NCI-H774 (cell line): ENCODE results near the gene SLC35E3.
"Not testable (repeated sequence)": the region's sequence is repeated elsewhere in the genome, so short reads cannot be mapped to it uniquely, and the experiment has no call there.

Experiments
- DNase-seq: peaks from one replicate; lab custom pipeline; 2025; lab: John Stamatoyannopoulos, UW

SLC35E3 gene

DNA sequence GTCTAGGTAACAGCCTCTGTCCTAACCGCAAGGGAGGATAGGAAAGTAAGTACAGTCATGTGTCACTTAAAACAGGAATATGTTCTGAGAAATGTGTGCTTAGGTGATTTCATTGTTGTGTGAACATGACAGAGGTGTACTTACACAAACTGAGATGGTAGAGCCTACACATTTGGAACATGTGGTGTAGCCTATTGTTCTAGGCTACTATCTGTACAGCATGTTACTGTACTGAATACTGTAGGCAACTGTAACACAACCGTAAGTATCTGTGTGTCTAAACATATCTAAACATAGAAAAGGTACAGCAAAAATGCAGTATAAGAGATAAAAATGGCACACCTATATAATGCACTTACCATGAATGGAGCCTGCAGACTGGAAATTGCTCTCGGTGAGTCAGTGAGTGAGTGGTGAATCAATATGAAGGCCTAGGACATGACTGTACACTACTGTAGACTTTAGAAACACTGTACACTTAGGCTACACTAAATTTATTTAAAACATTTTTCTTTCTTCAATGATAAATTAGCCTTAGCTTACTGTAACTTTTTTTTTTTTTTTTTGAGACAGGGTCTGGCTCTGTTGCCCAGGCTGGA is 48.8 kb downstream of the SLC35E3 start:
- DNase-seq: no peak

DNA sequence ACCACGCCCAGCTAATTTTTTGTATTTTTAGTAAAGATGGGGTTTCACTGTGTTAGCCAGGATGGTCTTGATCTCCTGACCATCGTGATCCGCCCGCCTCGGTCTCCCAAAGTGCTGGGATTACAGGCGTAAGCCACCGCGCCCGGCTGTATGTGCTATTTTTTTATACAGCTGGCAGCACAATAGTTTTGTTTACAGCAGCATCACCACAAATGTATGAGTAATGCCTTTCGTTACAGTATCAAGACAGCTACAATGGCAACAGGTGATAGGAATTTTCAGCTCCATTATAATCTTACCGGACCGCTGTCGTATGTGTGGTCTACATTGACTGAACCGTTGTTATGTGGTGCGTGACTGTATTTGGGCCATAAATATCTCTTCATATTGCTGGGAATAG is 50.4 kb downstream of the SLC35E3 start:
- DNase-seq: no peak

DNA sequence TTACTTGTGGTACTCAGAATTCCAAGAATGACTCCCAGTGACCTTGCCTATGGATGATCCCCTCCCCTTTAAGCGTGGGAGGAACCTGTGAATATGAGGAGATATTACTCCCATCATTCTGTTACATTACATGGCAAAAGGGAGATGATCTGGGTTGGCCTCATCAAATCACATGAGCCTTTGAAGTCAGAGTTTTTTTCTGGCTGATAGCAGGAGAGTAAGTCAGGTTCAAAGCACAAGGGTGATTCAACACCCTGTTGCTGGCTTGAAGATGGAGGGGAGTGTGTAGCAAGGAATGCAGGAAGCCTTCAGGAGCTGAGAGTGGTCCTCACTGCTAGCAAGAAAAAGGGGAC is 52.9 kb downstream of the SLC35E3 start:
- no peak for DNase-seq

DNA sequence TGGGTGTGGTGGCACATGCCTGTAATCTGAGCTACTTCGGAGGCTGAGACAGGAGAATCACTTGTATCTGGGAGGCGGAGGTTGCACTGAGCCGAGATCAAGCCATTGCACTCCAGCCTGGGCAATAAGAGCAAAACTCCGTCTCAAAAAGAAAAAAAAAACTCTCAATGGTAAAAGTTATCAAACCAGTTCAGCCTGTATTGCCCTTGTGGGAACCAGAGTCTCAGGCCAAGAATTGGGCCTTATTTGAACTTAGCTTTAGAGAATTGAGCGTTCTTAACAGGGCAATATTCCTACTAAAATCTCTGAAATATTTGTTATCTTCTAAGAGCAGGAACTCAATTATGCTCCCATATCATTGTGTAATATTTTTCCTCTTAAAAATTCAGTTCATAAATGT is 54.3 kb downstream of the SLC35E3 start:
- DNase-seq: no peak

DNA sequence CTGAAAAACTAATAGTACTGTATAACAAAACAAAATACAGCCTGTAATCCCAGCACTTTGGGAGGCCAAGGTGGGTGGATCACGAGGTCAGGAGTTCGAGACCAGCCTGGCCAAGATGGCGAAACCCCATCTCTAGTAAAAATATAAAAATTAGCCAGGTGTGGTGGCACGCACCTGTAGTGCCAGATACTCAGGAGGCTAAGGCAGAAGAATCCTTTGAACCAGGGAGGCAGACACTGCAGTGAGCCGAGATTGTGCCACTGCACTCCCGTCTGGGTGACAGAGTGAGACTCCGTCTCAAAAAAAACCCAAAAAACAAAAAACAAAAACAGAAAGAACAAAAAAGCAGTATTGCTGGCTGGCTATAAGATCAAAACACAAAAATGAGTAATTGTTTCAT is 55.1 kb downstream of the SLC35E3 start:
- DNase-seq: not testable (repeated sequence)

DNA sequence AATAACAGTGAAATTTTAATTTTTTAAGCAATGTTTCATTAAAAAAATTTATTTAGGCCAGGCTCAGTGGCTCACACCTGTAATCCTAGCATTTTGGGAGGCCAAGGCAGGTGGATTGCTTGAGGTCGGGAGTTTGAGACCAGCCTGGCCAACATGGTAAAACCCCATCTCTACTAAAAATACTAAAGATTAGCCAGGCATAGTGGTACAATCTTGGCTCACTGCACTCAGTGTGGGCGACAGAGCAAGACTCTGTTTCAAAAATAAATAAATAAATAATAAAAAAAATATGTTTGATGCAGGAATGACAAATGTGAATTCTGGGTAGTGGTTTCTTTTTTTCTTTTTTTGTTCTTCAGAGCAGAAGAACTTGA is 56.4 kb downstream of the SLC35E3 start:
- not testable (repeated sequence) for DNase-seq

DNA sequence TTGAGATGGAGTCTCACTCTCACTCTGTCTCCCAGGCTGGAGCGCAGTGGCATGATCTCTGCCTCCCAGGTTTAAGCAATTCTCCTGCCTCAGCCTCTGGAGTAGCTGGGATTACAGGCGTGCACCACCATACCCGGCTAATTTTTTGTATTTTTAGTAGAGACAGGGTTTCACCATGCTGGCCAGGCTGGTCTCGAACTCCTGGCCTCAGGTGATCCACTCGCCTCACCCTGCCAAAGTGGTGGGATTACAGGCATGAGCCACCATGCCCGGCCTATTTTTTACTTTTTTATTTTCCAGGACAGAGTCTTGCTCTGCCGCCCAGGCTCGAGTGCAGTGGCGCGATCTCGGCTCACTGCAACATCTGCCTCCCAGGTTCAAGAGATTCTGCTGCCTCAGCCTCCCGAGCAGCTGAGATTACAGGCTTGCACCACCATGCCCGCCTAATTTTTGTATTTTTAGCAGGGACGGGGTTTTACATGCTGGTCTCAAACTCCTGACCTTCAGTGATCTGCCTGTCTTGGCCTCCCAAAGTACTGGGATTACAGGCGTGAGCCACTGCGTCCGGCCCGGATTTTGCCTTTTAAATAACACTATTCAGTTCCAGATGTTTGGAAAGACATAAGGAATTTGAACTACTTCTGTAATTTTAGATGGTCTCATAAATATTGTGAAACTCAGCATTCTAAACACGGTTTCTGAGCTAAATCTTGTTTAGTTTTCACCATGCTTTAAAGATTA is 57.1 kb downstream of the SLC35E3 start:
- not testable (repeated sequence) for DNase-seq

DNA sequence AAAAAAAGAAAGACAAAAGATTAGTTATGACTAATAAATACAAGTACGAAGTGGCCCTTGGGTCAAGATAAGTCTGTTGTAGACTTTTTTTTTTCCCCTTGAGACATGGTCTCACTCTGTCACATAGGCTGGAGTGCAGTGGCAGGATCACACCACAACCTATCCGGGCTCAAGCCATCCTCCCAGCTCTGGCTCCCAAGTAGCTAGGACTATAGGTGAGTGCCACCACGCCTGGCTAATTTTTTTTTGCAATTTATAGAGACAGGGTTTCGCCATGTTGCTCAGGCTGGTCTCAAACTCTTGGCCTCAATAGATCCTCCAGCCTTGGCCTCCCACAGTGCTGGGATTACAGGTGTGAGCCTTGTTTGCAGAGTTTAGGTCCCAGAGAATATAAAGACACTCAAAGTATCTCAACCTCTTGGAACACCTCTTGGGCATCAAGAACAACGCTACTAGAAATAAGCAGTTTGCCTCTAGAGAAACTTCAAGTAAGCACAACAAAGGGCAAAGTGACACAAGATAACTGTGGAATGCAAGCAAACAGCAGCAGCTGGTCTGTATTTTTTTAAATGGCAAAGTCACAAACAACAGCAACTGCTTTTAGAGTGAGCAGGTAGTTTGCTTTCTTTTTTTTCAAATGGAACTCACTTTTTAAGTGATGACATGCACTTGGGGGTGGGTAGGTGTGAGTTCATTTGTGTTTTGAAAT is 58.1 kb downstream of the SLC35E3 start:
- no peak for DNase-seq

DNA sequence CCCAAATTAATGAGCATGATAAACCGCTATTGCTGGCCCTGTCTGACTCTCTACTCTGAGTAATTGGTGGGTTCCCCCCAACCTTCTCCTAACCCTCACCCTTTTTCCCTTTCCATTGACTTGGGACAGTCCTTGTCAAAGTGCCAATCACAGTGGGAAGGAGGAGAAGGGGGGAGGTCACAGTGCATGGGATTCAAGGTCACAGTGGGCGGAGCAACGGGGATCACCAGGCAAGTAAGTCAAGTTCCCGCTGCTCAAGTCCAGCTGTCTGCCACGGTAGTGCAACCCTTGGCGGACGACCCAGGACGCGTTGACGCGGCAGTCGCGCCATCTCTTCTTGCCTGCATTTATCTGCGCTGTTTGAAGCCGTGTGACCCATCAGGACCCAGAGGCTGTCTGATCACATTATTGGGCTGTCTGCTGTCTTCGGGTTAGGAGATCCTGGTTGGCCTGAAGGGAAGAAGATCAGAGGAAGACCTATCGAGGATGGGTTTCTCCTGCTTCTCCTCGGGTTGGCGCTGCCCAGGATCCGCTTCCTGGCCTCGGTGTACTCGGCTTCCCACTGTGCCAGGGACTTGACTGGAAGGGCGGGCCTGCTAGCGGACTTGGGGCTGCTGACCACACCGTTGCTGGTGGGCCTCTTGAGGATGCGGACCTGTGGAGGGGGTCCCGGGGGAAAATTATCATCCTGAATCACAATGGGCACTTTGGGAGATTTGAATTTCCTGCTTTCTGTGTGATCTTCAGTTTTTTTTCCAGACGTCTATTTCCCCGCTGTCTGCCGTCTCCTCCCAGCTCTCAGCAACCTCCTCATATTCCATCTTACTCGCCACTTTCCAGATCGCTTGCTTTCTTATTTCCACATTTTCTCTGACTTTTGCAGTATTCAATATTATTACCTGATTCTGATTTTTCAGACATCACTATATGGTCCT is 58.9 kb downstream of the SLC35E3 start:
- DNase-seq: no peak

DNA sequence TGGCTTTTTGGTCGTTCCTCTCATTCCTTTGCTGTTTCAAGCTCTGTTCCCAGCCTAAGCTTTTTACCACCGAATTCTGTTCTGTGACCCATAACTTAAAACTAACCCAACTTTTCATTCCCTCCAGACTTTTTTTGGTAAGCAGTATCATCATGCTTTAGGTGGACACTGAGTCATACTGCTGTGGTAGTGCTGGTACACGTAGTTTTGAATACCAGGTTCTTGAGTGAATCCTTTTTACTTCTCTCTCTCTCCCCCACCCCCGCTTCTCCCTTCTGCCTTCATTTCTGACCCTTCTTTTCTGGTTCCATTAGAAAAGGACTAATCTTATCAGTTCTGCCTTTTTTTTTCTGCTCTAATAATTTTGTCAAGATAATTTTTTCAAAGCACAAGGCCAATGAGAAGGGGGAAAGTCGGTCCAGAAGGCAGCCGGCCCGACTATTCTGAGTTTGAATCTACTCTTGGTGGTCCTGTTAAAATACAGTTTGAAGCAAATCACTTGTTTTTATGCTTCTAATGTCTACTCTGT is 59.7 kb downstream of the SLC35E3 start:
- no peak for DNase-seq

DNA sequence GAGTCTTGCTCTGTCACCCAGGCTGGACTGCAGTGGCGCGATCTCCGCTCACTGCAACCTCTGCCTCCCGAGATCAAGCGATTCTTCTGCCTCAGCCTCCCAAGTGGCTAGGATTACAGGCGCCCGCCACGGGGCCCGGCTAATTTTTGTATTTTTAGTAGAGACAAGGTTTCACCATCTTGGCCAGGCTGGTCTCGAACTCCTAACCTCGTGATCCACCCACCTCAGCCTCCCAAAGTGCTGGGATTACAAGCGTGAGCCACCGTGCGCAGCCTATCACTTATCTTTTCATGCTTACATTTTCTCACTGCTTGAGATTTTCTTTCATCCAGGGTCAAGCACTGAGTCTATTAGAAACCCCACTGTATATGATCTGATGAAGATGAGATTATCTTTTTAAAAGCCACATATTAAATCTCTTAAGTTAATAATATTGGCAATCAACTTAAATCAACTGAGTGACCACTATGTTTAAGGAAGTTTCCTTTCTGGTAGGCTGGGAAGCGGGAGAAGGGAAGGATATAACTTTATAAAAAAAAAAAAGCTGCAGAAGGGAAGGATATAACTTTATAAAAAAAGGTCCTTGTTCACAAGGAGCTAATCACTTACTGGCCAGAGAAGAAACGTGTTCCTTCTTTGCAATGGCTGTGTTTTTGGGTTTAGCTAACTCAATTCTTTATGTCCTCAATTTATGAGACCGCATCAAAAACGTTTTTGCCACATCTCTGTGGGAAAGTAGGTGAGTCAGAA is 60.7 kb downstream of the SLC35E3 start:
- DNase-seq: no peak

DNA sequence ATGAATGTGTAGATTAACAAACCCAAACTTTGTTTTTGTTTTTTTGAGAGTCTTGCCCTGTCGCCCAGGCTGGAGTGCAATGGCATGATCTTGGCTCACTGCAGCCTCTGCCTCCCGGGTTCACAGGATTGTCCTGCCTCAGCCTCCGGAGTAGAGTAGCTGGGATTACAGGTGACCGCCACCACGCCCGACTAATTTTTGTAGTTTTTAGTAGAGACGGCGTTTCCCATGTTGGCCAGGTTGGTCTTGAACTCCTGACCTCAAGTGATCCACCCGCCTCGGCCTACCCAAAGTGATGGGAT is 61.2 kb downstream of the SLC35E3 start:
- DNase-seq: peak; percentile 57

DNA sequence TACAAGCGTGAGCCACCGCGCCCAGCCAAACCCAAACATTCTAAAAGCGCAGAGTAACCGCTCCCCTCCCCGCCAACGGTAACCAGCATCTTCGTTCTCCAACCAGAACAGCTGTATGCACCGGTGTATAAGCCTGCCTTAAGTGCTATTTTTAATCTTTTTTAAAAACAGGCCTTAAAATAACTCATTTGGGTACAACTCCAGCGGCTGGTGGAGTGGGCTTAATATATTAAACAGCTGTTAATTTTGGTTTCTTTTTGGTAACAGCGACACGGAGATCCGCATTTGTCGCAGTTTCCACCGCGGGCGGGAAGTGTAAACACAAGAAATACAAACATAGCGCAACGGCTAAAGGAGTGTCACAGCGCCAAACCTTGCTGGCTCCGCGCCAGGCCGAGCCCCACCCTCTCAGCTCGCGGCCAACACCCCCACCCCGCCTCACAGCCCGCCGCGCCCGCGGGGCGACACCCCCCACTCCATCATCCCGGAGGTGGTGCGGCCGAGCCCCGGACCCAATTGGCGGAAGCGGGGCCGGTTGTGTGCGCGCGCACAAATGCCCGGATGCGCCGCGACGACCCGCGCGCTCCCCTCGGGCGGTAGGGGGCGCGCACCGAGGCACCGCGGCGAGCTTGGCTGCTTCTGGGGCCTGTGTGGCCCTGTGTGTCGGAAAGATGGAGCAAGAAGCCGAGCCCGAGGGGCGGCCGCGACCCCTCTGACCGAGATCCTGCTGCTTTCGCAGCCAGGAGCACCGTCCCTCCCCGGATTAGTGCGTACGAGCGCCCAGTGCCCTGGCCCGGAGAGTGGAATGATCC is 61.8 kb downstream of the SLC35E3 start, which contains the start of gene MDM2:
Gene MDM2, plus strand, starts transcription at position 602 of the 812 bp plus-strand sequence. CDS start 301 bp downstream, outside the sequence.
- peak; percentile 99 for DNase-seq

DNA sequence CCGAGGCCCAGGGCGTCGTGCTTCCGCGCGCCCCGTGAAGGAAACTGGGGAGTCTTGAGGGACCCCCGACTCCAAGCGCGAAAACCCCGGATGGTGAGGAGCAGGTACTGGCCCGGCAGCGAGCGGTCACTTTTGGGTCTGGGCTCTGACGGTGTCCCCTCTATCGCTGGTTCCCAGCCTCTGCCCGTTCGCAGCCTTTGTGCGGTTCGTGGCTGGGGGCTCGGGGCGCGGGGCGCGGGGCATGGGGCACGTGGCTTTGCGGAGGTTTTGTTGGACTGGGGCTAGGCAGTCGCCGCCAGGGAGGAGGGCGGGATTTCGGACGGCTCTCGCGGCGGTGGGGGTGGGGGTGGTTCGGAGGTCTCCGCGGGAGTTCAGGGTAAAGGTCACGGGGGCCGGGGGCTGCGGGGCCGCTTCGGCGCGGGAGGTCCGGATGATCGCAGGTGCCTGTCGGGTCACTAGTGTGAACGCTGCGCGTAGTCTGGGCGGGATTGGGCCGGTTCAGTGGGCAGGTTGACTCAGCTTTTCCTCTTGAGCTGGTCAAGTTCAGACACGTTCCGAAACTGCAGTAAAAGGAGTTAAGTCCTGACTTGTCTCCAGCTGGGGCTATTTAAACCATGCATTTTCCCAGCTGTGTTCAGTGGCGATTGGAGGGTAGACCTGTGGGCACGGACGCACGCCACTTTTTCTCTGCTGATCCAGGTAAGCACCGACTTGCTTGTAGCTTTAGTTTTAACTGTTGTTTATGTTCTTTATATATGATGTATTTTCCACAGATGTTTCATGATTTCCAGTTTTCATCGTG is 62.6 kb downstream of the SLC35E3 start:
- DNase-seq: peak; percentile 83

DNA sequence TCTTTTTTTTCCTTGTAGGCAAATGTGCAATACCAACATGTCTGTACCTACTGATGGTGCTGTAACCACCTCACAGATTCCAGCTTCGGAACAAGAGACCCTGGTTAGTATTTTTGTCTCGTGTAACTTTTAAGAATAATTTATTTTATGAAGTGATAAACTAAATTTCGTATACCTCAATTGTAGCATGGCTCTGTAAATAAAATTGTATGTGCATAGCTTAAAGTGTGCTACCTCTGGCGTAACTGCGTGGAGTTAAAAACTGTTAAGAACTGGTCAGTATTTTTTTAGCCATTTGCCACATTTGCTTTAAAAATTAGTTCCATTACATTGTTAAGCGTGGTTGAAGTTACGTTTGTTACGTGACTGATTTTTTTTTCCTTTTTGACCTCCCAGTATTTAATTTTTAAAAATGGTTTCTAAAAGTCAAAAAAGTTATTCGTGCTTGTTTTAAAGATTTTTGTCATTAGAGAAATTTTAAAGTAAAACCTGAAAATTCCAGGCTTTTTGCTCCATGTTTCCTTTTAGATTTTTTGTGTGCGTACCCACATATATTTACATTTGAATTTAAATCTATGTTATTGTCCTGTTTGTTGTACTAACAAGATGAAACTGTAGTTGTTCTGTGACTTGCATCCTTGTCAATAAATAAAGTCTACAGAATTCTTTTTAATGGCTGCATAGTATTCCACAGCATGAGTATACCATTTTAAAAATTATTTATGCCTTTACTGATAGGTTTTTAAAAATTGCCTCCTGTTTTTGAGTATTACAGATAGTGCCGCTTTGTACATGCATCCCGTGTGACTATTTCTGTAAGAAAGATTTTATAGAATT is 63.4 kb downstream of the SLC35E3 start:
- DNase-seq: no peak

DNA sequence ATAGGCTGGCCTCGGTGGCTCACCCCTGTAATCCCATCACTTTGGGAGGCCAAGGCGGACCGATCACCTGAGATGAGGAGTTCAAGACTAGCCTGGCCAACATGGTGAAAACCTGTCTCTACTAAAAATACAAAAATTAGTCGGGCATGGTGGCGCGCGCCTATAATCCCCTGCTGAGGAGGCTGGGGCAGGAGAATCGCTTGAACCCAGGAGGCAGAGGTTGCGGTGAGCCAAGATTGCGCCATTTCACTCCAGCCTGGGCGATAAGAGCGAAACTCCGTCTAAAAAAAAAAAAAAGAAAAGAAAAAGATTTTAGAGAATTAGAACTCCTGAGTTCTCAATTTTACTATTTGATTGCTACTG is 64.0 kb downstream of the SLC35E3 start:
- not testable (repeated sequence) for DNase-seq

DNA sequence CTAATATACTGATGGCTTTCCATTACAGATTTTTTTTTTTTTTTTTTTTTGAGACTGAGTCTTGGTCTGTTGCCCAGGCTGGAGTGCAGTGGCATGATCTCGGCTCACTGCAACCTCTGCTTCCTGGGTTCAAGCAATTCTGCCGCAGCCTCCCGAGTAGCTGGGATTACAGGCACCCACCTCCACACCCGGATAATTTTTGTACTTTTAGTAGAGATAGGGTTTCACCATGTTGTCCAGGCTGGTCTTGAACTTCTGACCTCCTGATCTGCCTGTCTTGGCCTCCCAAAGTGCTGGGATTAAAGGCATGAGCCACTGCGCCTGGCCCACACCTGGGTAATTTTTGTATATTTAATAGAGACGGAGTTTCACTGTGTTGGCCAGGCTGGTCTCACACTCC is 65.6 kb downstream of the SLC35E3 start:
- DNase-seq: not testable (repeated sequence)

DNA sequence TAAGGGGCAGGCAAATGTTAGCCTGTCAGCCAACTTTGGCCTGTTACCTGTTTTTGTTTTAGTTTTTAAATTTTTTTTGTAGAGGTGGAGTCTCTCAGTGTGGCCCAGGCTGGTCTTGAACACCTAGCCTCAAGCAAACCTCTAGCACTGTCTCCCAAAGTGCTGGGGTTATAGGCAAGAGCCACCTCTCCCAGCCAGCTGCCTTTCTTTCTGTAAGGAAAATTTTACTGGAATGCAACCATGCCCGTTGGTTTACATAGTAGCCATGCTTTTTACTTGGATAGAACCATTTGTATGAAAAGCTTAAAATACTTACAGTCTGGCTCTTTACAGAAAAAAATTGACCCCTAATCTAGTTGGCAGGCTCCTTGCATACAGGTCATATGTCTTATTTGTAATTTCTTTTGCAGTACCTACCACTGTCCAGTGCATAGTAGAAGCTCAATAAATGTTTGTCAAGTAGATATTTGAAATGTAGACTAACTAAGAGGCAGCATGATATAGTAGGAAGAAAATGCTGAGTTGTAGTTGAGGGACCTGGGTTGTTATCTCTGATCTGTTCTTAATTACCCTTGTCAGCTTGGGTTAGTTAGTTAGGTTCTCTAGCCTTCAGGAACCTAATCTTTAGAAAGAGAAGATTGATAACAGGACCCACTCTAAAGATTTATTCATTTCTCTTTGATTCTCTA is 66.7 kb downstream of the SLC35E3 start:
- DNase-seq: no peak
